HG03025 (cell line): ENCODE data around the gene RTF2.
"Not testable (repeated sequence)": the region's sequence is repeated elsewhere in the genome, so short reads cannot be mapped to it uniquely, and the experiment has no call there.

ENCODE experiments used
- ATAC-seq: cut with Tn5 transposase; IDR thresholded peaks from one replicate; pipeline ENCODE4 v1.9.1; 2021; ENCODE audit warnings: mild to moderate bottlenecking, moderate library complexity; ENCODE audit not compliant: unreplicated experiment, low FRiP score

The RTF2 gene

GRCh38 chr20:56469077-56469449 lies 636 bp downstream of the RTF2 start:
- ATAC-seq = no peak

- ATAC-seq = no peak
Measured at GRCh38 chr20:56483970-56484369, 15.5 kb downstream of the RTF2 start.

- no peak for ATAC-seq
Measured at GRCh38 chr20:56487216-56487615, 18.8 kb downstream of the RTF2 start.

- no peak for ATAC-seq
Measured at GRCh38 chr20:56488566-56488965, 20.1 kb downstream of the RTF2 start.

- no peak for ATAC-seq
Measured at GRCh38 chr20:56501116-56501515, 32.7 kb downstream of the RTF2 start.

- no peak for ATAC-seq
Measured at GRCh38 chr20:56503916-56504315, 35.5 kb downstream of the RTF2 start.

- ATAC-seq = no peak
Measured at GRCh38 chr20:56504373-56505005, 36.1 kb downstream of the RTF2 start.

- no peak for ATAC-seq
Measured at GRCh38 chr20:56506103-56506502, 37.7 kb downstream of the RTF2 start.

GRCh38 chr20:56511926-56512325 lies 43.5 kb downstream of the RTF2 start:
- no peak for ATAC-seq

GRCh38 chr20:56513161-56514150 lies 45.0 kb downstream of the RTF2 start:
- ATAC-seq = no peak

- no peak for ATAC-seq
Measured at GRCh38 chr20:56516631-56517030, 48.2 kb downstream of the RTF2 start.

- ATAC-seq = no peak
Measured at GRCh38 chr20:56517211-56517610, 48.8 kb downstream of the RTF2 start.

GRCh38 chr20:56517641-56518040 lies 49.2 kb downstream of the RTF2 start:
- no peak for ATAC-seq

GRCh38 chr20:56518126-56518525 lies 49.7 kb downstream of the RTF2 start:
- ATAC-seq = no peak

GRCh38 chr20:56518721-56519398 lies 50.4 kb downstream of the RTF2 start:
- no peak for ATAC-seq

GRCh38 chr20:56519551-56519950 lies 51.1 kb downstream of the RTF2 start:
- ATAC-seq = no peak

- no peak for ATAC-seq
Measured at GRCh38 chr20:56520180-56520579, 51.8 kb downstream of the RTF2 start.

- ATAC-seq = not testable (repeated sequence)
Measured at GRCh38 chr20:56520746-56521354, 52.4 kb downstream of the RTF2 start.

GRCh38 chr20:56522311-56522710 lies 53.9 kb downstream of the RTF2 start:
- no peak for ATAC-seq

- ATAC-seq = not testable (repeated sequence)
Measured at GRCh38 chr20:56524444-56524843, 56.0 kb downstream of the RTF2 start, which contains the start of gene FAM209A. FAM209A (plus strand) TSS chr20:56524744; CDS start chr20:56524809, 65 bp downstream.

GRCh38 chr20:56527521-56527920 lies 59.1 kb downstream of the RTF2 start:
- no peak for ATAC-seq
